ENCODE results near the gene KCNJ6.

DNA sequence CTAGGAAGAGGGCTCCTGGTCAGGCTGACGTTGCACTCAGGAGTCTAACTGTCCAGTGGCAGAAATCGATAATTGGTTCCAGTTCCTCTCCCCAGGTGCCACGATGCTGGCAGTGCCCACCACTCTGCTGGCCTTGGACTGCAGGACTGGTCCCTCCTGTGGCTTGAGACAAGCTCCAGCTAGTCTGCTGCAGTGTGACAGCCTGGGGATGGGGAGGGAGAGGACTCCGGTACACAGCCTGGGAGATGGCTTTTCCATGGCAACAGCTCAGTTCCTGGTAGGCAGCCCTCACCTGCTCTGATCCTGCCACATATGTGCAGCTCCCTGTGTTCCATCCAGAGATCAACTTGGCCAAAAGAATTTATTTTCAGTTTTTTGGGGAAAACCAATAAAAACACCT lies 239.3 kb downstream of the KCNJ6 start:
- TF ChIP-seq, protein P1, sequence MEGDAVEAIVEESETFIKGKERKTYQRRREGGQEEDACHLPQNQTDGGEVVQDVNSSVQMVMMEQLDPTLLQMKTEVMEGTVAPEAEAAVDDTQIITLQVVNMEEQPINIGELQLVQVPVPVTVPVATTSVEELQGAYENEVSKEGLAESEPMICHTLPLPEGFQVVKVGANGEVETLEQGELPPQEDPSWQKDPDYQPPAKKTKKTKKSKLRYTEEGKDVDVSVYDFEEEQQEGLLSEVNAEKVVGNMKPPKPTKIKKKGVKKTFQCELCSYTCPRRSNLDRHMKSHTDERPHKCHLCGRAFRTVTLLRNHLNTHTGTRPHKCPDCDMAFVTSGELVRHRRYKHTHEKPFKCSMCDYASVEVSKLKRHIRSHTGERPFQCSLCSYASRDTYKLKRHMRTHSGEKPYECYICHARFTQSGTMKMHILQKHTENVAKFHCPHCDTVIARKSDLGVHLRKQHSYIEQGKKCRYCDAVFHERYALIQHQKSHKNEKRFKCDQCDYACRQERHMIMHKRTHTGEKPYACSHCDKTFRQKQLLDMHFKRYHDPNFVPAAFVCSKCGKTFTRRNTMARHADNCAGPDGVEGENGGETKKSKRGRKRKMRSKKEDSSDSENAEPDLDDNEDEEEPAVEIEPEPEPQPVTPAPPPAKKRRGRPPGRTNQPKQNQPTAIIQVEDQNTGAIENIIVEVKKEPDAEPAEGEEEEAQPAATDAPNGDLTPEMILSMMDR (IDR thresholded peaks at IDR 0.05): no peak
- TF ChIP-seq EP300 (IDR thresholded peaks at IDR 0.05) (no peak), POLR2AphosphoS5 (IDR thresholded peaks at IDR 0.05) (no peak)
